ENCODE measurements around the gene THSD7B.

THSD7B gene

DNA sequence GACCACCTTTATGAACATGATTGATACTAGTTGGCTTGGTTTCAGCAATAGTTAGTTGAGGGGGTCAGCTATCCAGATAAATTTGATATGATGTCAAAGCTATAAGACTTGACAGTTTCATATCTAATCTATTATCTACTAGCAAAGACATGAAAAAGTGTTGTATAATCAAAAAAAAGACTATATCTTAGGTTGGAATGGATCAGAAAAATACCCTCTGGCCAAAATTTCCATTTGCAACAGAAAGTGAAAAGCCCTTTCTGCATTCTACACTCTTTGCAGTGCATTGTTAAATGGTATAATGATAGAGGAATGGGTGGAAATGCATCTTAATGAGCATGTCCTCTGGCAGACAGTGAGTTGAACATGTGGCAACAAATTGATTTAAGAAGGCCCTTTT, 242.6 kb downstream of the THSD7B start:
- no peaks in the 10 kb centered on the region for H3K27me3 ChIP-seq (ENCODE audit: control insufficient read depth in 5 of 5, insufficient read depth in 4 of 5, low read length in 5 of 5)
- no peak overlapping the region for H3K27ac ChIP-seq (ENCODE audit: low read depth, low read length)
- H3K9ac ChIP-seq (ENCODE audit: low read length in 5 of 5): no peak overlapping the region
- no peaks in the 10 kb centered on the region for H3K4me1 ChIP-seq (ENCODE audit: control insufficient read depth in 5 of 5, insufficient read depth in 5 of 5, low read length in 5 of 5)
- H3K4me3 ChIP-seq (ENCODE audit: low read depth in 1 of 5, low read length in 5 of 5): no peak overlapping the region
- H3K36me3 ChIP-seq (ENCODE audit: control insufficient read depth in 5 of 5, insufficient read depth in 5 of 5, low read length in 5 of 5): no peaks in the 10 kb centered on the region
- no peaks in the 10 kb centered on the region for H3K9me3 ChIP-seq (ENCODE audit: control insufficient read depth in 5 of 5, low read length in 5 of 5)

GRCh38 chr2:137009953-137010352, 244.6 kb downstream of the THSD7B start:
- Histone ChIP-seq H3K9ac (ENCODE audit: low read length in 5 of 5) (no peak overlapping the region), H3K27me3 (ENCODE audit: control insufficient read depth in 5 of 5, insufficient read depth in 4 of 5, low read length in 5 of 5) (no peaks in the 10 kb centered on the region)

GRCh38 chr2:137020452-137021196, 255.3 kb downstream of the THSD7B start:
- H3K9ac ChIP-seq (ENCODE audit: low read length in 5 of 5): no peak overlapping the region
- no peak overlapping the region for H3K4me3 ChIP-seq (ENCODE audit: low read depth in 1 of 5, low read length in 5 of 5)
- no peaks in the 10 kb centered on the region for H3K9me3 ChIP-seq (ENCODE audit: control insufficient read depth in 5 of 5, low read length in 5 of 5)
- H3K36me3 ChIP-seq (ENCODE audit: control insufficient read depth in 5 of 5, insufficient read depth in 5 of 5, low read length in 5 of 5): no peaks in the 10 kb centered on the region
- peaks cover 0 to 3% (median 0%) of the 10 kb centered on the region in 5 donors for H3K4me1 ChIP-seq (ENCODE audit: control insufficient read depth in 5 of 5, insufficient read depth in 5 of 5, low read length in 5 of 5)
- no peak overlapping the region for H3K27ac ChIP-seq (ENCODE audit: low read depth, low read length)
- no peaks in the 10 kb centered on the region for H3K27me3 ChIP-seq (ENCODE audit: control insufficient read depth in 5 of 5, insufficient read depth in 4 of 5, low read length in 5 of 5)

More at GRCh38 chr2:137009953-137010352, 244.6 kb downstream of the THSD7B start:
- no peaks in the 10 kb centered on the region for H3K4me1 ChIP-seq (ENCODE audit: control insufficient read depth in 5 of 5, insufficient read depth in 5 of 5, low read length in 5 of 5)
- H3K27ac ChIP-seq (ENCODE audit: low read depth, low read length): no peak overlapping the region
- H3K4me3 ChIP-seq (ENCODE audit: low read depth in 1 of 5, low read length in 5 of 5): no peak overlapping the region
- no peaks in the 10 kb centered on the region for H3K9me3 ChIP-seq (ENCODE audit: control insufficient read depth in 5 of 5, low read length in 5 of 5)
- no peaks in the 10 kb centered on the region for H3K36me3 ChIP-seq (ENCODE audit: control insufficient read depth in 5 of 5, insufficient read depth in 5 of 5, low read length in 5 of 5)

GRCh38 chr2:137021763-137022162, 256.4 kb downstream of the THSD7B start:
- Histone ChIP-seq H3K27me3 (ENCODE audit: control insufficient read depth in 5 of 5, insufficient read depth in 4 of 5, low read length in 5 of 5) (no peaks in the 10 kb centered on the region), H3K4me3 (ENCODE audit: low read depth in 1 of 5, low read length in 5 of 5) (no peak overlapping the region), H3K27ac (ENCODE audit: low read depth, low read length) (no peak overlapping the region), H3K4me1 (ENCODE audit: control insufficient read depth in 5 of 5, insufficient read depth in 5 of 5, low read length in 5 of 5) (peaks cover 0 to 3% (median 0%) of the 10 kb centered on the region in 5 donors), H3K36me3 (ENCODE audit: control insufficient read depth in 5 of 5, insufficient read depth in 5 of 5, low read length in 5 of 5) (no peaks in the 10 kb centered on the region), H3K9me3 (ENCODE audit: control insufficient read depth in 5 of 5, low read length in 5 of 5) (no peaks in the 10 kb centered on the region), H3K9ac (ENCODE audit: low read length in 5 of 5) (no peak overlapping the region)

DNA sequence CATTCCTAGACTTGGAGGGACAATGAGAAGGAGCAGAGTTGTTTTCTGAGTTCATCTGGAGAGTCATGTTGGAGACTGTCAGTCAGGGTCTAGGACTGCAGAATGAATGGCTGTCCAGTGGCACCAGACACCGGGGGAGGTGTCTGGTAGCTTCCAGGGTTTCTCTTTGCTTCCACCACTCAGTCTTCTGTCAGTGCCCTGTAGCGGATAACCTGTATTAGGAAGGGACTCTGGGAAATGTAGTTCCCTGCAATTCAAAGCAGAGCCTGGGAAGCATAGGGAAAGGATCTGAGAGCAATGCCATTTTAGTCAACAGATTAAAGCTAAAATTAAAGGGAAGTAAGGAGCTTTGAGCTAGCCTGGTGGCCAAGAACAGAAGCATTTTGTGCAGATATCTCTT, 257.9 kb downstream of the THSD7B start:
- H3K9me3 ChIP-seq (ENCODE audit: control insufficient read depth in 5 of 5, low read length in 5 of 5): no peaks in the 10 kb centered on the region

GRCh38 chr2:137031731-137032130, 266.4 kb downstream of the THSD7B start:
- Histone ChIP-seq H3K36me3 (ENCODE audit: control insufficient read depth in 5 of 5, insufficient read depth in 5 of 5, low read length in 5 of 5) (no peaks in the 10 kb centered on the region), H3K27me3 (ENCODE audit: control insufficient read depth in 5 of 5, insufficient read depth in 4 of 5, low read length in 5 of 5) (no peaks in the 10 kb centered on the region), H3K27ac (ENCODE audit: low read depth, low read length) (no peak overlapping the region)

More for the DNA sequence above, 257.9 kb downstream of the THSD7B start:
- Histone ChIP-seq H3K27ac (ENCODE audit: low read depth, low read length) (no peak overlapping the region), H3K4me1 (ENCODE audit: control insufficient read depth in 5 of 5, insufficient read depth in 5 of 5, low read length in 5 of 5) (peaks cover 0 to 3% (median 0%) of the 10 kb centered on the region in 5 donors), H3K36me3 (ENCODE audit: control insufficient read depth in 5 of 5, insufficient read depth in 5 of 5, low read length in 5 of 5) (no peaks in the 10 kb centered on the region), H3K9ac (ENCODE audit: low read length in 5 of 5) (no peak overlapping the region), H3K4me3 (ENCODE audit: low read depth in 1 of 5, low read length in 5 of 5) (no peak overlapping the region), H3K27me3 (ENCODE audit: control insufficient read depth in 5 of 5, insufficient read depth in 4 of 5, low read length in 5 of 5) (no peaks in the 10 kb centered on the region)

GRCh38 chr2:137036619-137037018, 271.3 kb downstream of the THSD7B start:
- no peak overlapping the region for H3K4me3 ChIP-seq (ENCODE audit: low read depth in 1 of 5, low read length in 5 of 5)
- H3K9ac ChIP-seq (ENCODE audit: low read length in 5 of 5): no peak overlapping the region
- no peaks in the 10 kb centered on the region for H3K9me3 ChIP-seq (ENCODE audit: control insufficient read depth in 5 of 5, low read length in 5 of 5)
- H3K4me1 ChIP-seq (ENCODE audit: control insufficient read depth in 5 of 5, insufficient read depth in 5 of 5, low read length in 5 of 5): peaks cover 0 to 6% (median 0%) of the 10 kb centered on the region in 5 donors
- H3K27ac ChIP-seq (ENCODE audit: low read depth, low read length): no peak overlapping the region
- no peaks in the 10 kb centered on the region for H3K27me3 ChIP-seq (ENCODE audit: control insufficient read depth in 5 of 5, insufficient read depth in 4 of 5, low read length in 5 of 5)
- H3K36me3 ChIP-seq (ENCODE audit: control insufficient read depth in 5 of 5, insufficient read depth in 5 of 5, low read length in 5 of 5): no peaks in the 10 kb centered on the region

More at GRCh38 chr2:137031731-137032130, 266.4 kb downstream of the THSD7B start:
- H3K4me1 ChIP-seq (ENCODE audit: control insufficient read depth in 5 of 5, insufficient read depth in 5 of 5, low read length in 5 of 5): no peaks in the 10 kb centered on the region
- no peak overlapping the region for H3K9ac ChIP-seq (ENCODE audit: low read length in 5 of 5)
- no peak overlapping the region for H3K4me3 ChIP-seq (ENCODE audit: low read depth in 1 of 5, low read length in 5 of 5)
- H3K9me3 ChIP-seq (ENCODE audit: control insufficient read depth in 5 of 5, low read length in 5 of 5): no peaks in the 10 kb centered on the region

DNA sequence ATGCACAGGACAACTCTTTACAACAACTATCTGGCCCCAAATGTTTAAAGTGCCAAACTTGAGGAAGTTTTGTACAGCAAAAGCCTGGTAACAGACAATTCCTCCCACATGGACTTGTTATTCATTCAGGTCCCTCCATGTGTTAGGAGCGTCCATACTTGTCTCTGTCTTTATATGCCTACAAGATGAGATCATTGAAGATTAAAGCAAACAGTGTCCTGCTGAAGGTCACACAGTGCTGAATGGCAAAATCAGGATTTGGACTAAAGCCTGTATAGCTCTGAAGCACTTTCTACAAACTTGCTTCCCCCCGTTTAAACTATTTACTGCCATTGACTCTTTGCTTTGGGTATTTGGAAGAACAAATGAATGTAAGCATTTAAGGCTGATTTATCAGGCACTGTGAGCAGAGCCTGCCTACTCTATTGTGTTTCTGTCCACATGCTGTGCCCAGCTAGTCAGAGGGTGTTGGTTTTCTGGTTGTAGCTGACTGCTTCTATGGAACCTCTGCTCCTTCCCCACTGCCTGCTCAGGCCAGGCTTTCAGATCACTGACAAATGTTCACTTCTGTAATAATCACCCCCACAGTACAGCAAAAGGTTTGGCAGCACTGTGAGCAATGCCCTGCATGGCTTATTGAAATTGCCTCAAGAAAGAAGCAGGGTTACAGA, 274.3 kb downstream of the THSD7B start:
- Histone ChIP-seq H3K4me3 (ENCODE audit: low read depth in 1 of 5, low read length in 5 of 5) (no peak overlapping the region), H3K27me3 (ENCODE audit: control insufficient read depth in 5 of 5, insufficient read depth in 4 of 5, low read length in 5 of 5) (no peaks in the 10 kb centered on the region), H3K36me3 (ENCODE audit: control insufficient read depth in 5 of 5, insufficient read depth in 5 of 5, low read length in 5 of 5) (no peaks in the 10 kb centered on the region), H3K4me1 (ENCODE audit: control insufficient read depth in 5 of 5, insufficient read depth in 5 of 5, low read length in 5 of 5) (peaks cover 0 to 7% (median 6%) of the 10 kb centered on the region in 5 donors), H3K9ac (ENCODE audit: low read length in 5 of 5) (no peak overlapping the region), H3K9me3 (ENCODE audit: control insufficient read depth in 5 of 5, low read length in 5 of 5) (no peaks in the 10 kb centered on the region), H3K27ac (ENCODE audit: low read depth, low read length) (no peak overlapping the region)

DNA sequence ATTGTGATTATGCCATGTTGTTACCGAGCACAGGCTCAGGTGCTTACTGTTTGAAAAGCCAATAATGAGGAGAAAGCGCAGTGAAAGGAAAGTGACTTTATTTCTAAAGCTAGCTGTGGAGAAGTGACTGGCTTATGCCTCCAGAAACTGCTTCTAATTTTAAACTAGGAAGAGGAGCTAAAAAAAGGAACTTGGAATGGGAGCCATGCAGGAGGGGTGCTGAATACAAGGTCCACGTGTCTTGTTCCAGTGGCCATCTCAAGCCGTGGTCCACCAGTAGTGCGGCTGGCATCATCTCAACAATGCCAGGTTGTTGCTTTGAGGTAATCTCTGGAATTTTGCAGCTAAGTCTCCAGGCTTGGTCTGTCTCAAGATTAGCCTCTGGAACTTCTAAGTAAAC, 282.0 kb downstream of the THSD7B start:
- no peak overlapping the region for H3K4me3 ChIP-seq (ENCODE audit: low read depth in 1 of 5, low read length in 5 of 5)
- H3K4me1 ChIP-seq (ENCODE audit: control insufficient read depth in 5 of 5, insufficient read depth in 5 of 5, low read length in 5 of 5): peaks cover 0 to 5% (median 0%) of the 10 kb centered on the region in 5 donors
- H3K9me3 ChIP-seq (ENCODE audit: control insufficient read depth in 5 of 5, low read length in 5 of 5): no peaks in the 10 kb centered on the region

DNA sequence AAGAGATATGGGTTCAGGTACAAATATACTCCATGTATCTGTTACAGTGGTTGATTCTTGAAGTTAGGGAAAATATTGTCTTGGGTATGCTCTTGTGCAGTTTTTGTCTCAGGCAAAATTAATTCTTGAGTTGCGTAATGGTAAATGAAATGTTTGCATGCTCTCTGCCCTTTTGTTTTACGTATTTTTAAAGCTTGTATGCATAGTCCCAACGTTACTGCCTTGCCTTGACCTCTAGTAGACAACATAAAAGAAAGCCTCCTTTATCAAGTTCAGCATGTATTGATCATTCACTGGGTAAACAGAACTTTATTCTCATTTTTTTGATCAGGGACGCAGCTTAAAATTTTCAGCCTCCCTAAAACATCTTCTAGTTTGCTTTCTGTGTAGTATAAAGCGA, 283.1 kb downstream of the THSD7B start:
- H3K27ac ChIP-seq (ENCODE audit: low read depth, low read length): no peak overlapping the region
- no peak overlapping the region for H3K4me3 ChIP-seq (ENCODE audit: low read depth in 1 of 5, low read length in 5 of 5)
- H3K4me1 ChIP-seq (ENCODE audit: control insufficient read depth in 5 of 5, insufficient read depth in 5 of 5, low read length in 5 of 5): no peaks in the 10 kb centered on the region
- H3K27me3 ChIP-seq (ENCODE audit: control insufficient read depth in 5 of 5, insufficient read depth in 4 of 5, low read length in 5 of 5): no peaks in the 10 kb centered on the region
- no peak overlapping the region for H3K9ac ChIP-seq (ENCODE audit: low read length in 5 of 5)
- no peaks in the 10 kb centered on the region for H3K36me3 ChIP-seq (ENCODE audit: control insufficient read depth in 5 of 5, insufficient read depth in 5 of 5, low read length in 5 of 5)
- H3K9me3 ChIP-seq (ENCODE audit: control insufficient read depth in 5 of 5, low read length in 5 of 5): no peaks in the 10 kb centered on the region

More for the DNA sequence above, 282.0 kb downstream of the THSD7B start:
- no peak overlapping the region for H3K9ac ChIP-seq (ENCODE audit: low read length in 5 of 5)
- no peaks in the 10 kb centered on the region for H3K36me3 ChIP-seq (ENCODE audit: control insufficient read depth in 5 of 5, insufficient read depth in 5 of 5, low read length in 5 of 5)
- no peak overlapping the region for H3K27ac ChIP-seq (ENCODE audit: low read depth, low read length)
- H3K27me3 ChIP-seq (ENCODE audit: control insufficient read depth in 5 of 5, insufficient read depth in 4 of 5, low read length in 5 of 5): no peaks in the 10 kb centered on the region
